ENCODE data around the gene KRT28.

Gene KRT28

GRCh38 chr17:40778461-40778860, 21.3 kb downstream of the KRT28 start:
- Histone ChIP-seq H3K27me3 (peaks cover 96% of the 10 kb centered on the region), H3K36me3 (no peaks in the 10 kb centered on the region), H3K27ac (no peak overlapping the region), H3K9me3 (no peaks in the 10 kb centered on the region), H3K4me3 (ENCODE audit: low read depth in 1 of 2, low read length in 1 of 2) (no peak overlapping the region), H3K4me1 (ENCODE audit: control insufficient read depth in 1 of 2, insufficient read depth in 1 of 2, low read depth in 1 of 2, low read length in 1 of 2) (no peaks in the 10 kb centered on the region)
- TF ChIP-seq, protein P1, sequence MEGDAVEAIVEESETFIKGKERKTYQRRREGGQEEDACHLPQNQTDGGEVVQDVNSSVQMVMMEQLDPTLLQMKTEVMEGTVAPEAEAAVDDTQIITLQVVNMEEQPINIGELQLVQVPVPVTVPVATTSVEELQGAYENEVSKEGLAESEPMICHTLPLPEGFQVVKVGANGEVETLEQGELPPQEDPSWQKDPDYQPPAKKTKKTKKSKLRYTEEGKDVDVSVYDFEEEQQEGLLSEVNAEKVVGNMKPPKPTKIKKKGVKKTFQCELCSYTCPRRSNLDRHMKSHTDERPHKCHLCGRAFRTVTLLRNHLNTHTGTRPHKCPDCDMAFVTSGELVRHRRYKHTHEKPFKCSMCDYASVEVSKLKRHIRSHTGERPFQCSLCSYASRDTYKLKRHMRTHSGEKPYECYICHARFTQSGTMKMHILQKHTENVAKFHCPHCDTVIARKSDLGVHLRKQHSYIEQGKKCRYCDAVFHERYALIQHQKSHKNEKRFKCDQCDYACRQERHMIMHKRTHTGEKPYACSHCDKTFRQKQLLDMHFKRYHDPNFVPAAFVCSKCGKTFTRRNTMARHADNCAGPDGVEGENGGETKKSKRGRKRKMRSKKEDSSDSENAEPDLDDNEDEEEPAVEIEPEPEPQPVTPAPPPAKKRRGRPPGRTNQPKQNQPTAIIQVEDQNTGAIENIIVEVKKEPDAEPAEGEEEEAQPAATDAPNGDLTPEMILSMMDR (IDR thresholded peaks at IDR 0.05): no peak

DNA sequence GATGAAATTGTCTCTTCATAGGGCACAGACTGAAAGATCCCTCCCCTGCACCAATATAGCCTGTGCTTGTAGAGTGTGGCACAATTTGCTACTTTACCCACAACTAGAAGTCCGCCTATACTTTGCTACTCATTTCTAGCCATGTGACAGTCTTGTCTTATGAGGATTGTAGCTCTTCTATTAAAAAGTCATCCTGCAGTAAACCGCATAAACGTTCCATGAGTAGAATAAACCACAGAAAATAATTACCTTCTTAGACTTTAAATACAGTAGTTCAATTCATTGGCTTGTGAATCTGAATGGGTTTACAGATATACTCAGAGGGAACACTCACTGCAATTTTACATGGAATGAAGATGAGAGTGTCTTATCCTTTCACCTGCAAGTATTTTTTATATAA, 21.8 kb downstream of the KRT28 start:
- Histone ChIP-seq H3K36me3 (no peaks in the 10 kb centered on the region), H3K9me3 (no peaks in the 10 kb centered on the region), H3K27me3 (peaks cover 96% of the 10 kb centered on the region), H3K4me3 (ENCODE audit: low read depth in 1 of 2, low read length in 1 of 2) (no peak overlapping the region), H3K27ac (no peak overlapping the region), H3K4me1 (ENCODE audit: control insufficient read depth in 1 of 2, insufficient read depth in 1 of 2, low read depth in 1 of 2, low read length in 1 of 2) (no peaks in the 10 kb centered on the region)
- TF ChIP-seq, protein P1 (IDR thresholded peaks at IDR 0.05): no peak

DNA sequence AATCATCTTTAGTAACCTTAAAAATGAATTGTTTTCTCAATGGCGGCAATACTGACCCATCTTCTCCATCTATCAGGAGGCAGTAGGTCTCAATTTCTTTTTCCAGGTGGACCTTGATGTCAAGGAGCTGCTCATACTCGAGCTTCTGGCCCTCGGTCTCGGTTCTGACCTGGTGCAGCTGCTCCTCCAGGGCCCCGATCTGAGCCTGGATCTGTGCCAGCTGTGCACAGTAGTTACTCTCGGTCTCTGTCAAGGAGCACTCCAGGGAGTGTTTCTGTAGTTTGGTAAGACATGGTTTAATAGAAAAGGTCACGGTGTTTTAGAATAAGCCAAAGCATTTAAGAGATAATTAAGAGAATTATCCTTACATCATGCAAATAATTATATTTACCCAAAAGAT, 22.3 kb downstream of the KRT28 start:
- no peak overlapping the region for H3K4me3 ChIP-seq (ENCODE audit: low read depth in 1 of 2, low read length in 1 of 2)
- peaks cover 97% of the 10 kb centered on the region for H3K27me3 ChIP-seq
- TF ChIP-seq, protein P1 (IDR thresholded peaks at IDR 0.05): no peak
- H3K36me3 ChIP-seq: no peaks in the 10 kb centered on the region
- H3K27ac ChIP-seq: no peak overlapping the region
- no peaks in the 10 kb centered on the region for H3K4me1 ChIP-seq (ENCODE audit: control insufficient read depth in 1 of 2, insufficient read depth in 1 of 2, low read depth in 1 of 2, low read length in 1 of 2)
- H3K9me3 ChIP-seq: no peaks in the 10 kb centered on the region

- Histone ChIP-seq H3K27me3 (peaks cover 98% of the 10 kb centered on the region), H3K27ac (no peak overlapping the region), H3K36me3 (no peaks in the 10 kb centered on the region), H3K9me3 (no peaks in the 10 kb centered on the region), H3K4me1 (ENCODE audit: control insufficient read depth in 1 of 2, insufficient read depth in 1 of 2, low read depth in 1 of 2, low read length in 1 of 2) (no peaks in the 10 kb centered on the region), H3K4me3 (ENCODE audit: low read depth in 1 of 2, low read length in 1 of 2) (no peak overlapping the region)
- TF ChIP-seq, protein P1 (IDR thresholded peaks at IDR 0.05): no peak
Measured at GRCh38 chr17:40775945-40776344, 23.8 kb downstream of the KRT28 start.

GRCh38 chr17:40772101-40772500, 27.7 kb downstream of the KRT28 start, which contains the start of gene KRT26:
KRT26 (minus strand) TSS chr17:40772201; CDS start chr17:40772113, 88 bp downstream.
- TF ChIP-seq, protein P1 (IDR thresholded peaks at IDR 0.05): no peak
- Histone ChIP-seq H3K9me3 (no peaks in the 10 kb centered on the region), H3K4me1 (ENCODE audit: control insufficient read depth in 1 of 2, insufficient read depth in 1 of 2, low read depth in 1 of 2, low read length in 1 of 2) (no peaks in the 10 kb centered on the region), H3K4me3 (ENCODE audit: low read depth in 1 of 2, low read length in 1 of 2) (no peak within 1 kb of the TSS), H3K36me3 (no peaks in the 10 kb centered on the region), H3K27ac (no peak within 1 kb of the TSS), H3K27me3 (peaks cover 96% of the 10 kb centered on the region)

DNA sequence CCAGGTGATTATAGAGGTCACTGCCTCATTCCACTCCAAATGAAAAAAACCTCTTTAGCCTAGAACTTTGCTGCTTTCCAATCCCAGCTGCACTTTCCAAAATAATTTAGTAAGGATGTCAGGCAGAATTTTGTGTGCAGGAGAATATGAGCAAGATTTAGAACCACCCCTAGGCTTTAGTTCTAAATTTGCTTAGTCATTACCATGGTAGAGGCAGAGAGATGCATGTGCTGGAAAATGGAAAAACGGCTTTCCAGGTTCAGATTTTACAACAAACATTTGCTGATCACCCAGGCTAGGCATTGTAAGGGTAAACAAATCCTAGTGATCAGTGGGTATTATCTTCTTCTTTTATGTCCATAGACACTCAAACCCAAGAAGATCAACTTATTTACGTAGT, 34.1 kb downstream of the KRT28 start:
- Histone ChIP-seq H3K27ac (no peak overlapping the region), H3K4me1 (ENCODE audit: control insufficient read depth in 1 of 2, insufficient read depth in 1 of 2, low read depth in 1 of 2, low read length in 1 of 2) (no peaks in the 10 kb centered on the region)
- TF ChIP-seq, protein P1 (IDR thresholded peaks at IDR 0.05): no peak

More for the DNA sequence above, 34.1 kb downstream of the KRT28 start:
- Histone ChIP-seq H3K27me3 (peaks cover 56% of the 10 kb centered on the region), H3K9me3 (peaks cover 9% of the 10 kb centered on the region), H3K4me3 (ENCODE audit: low read depth in 1 of 2, low read length in 1 of 2) (no peak overlapping the region), H3K36me3 (no peaks in the 10 kb centered on the region)
